A549 (cell line): ENCODE data around the gene GRIK4.

Experiments
- HOXA7 ChIP-seq: fragments of 250-450 bp; sonication (Bioruptor Pico); IDR thresholded peaks from 2 replicates; pipeline ENCODE4 v1.5.0; 2020; ENCODE audit warnings: mild to moderate bottlenecking, moderate library complexity
- RAD21 ChIP-seq, 2 experiments: fragments of >200 bp in 1 of 2; sonication (Bioruptor Twin) in 1 of 2; formaldehyde crosslinking in 1 of 2; IDR thresholded peaks in 1 of 2; conservative IDR thresholded peaks in 1 of 2; 2 replicates in 1 of 2; 3 replicates in 1 of 2; pipeline ENCODE4 v1.6.1; 2012 to 2018; ENCODE audit warnings: inconsistent platforms in 1 of 2
- RNF2 ChIP-seq: fragments of 200-600 bp; sonication (generic); IDR thresholded peaks from 2 replicates; pipeline ENCODE4 v1.6.1; 2016; ENCODE audit warnings: low read depth, mild to moderate bottlenecking, antibody characterized with exemption, moderate library complexity, borderline replicate concordance
- TF ChIP-seq, protein P1 (sequence below): fragments of 450-650 bp; IDR thresholded peaks from 2 replicates; pipeline ENCODE4 v1.6.1; 2014; ENCODE audit warnings: antibody characterized with exemption
- TF ChIP-seq, protein P2 (sequence below): fragments of >200 bp; sonication (Bioruptor Twin); formaldehyde crosslinking; IDR thresholded peaks from 3 replicates; pipeline ENCODE4 v1.5.1; 2016

DNA sequence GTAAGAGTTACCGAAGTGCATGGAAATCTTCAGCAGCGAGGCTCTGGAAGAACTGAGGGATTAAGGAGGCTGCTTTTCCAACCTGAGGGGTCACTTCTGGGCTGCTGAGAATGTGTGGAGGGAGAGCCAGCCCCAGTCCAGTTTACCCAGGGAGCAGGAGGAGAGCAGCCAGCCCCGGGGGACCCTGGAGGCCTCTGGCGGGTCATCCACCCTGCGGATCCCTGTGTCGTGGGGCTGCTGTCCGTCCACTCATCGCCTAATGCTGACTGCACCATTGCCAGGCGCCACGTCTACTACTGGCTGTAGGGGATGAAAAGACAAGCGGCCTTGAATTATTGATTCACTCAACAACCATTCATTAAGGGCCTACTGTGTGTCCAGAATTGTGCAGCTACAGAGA lies 283.6 kb downstream of the GRIK4 start:
- TF ChIP-seq RNF2 (no peak), RAD21 (conservative IDR thresholded peaks at IDR 0.05 in 1 of 2, IDR thresholded peaks at IDR 0.05 in 1 of 2) (no peak), HOXA7 (CRISPR knock-in tag) (no peak)
- TF ChIP-seq, protein P1, sequence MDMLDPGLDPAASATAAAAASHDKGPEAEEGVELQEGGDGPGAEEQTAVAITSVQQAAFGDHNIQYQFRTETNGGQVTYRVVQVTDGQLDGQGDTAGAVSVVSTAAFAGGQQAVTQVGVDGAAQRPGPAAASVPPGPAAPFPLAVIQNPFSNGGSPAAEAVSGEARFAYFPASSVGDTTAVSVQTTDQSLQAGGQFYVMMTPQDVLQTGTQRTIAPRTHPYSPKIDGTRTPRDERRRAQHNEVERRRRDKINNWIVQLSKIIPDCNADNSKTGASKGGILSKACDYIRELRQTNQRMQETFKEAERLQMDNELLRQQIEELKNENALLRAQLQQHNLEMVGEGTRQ: no peak
- TF ChIP-seq, protein P2, sequence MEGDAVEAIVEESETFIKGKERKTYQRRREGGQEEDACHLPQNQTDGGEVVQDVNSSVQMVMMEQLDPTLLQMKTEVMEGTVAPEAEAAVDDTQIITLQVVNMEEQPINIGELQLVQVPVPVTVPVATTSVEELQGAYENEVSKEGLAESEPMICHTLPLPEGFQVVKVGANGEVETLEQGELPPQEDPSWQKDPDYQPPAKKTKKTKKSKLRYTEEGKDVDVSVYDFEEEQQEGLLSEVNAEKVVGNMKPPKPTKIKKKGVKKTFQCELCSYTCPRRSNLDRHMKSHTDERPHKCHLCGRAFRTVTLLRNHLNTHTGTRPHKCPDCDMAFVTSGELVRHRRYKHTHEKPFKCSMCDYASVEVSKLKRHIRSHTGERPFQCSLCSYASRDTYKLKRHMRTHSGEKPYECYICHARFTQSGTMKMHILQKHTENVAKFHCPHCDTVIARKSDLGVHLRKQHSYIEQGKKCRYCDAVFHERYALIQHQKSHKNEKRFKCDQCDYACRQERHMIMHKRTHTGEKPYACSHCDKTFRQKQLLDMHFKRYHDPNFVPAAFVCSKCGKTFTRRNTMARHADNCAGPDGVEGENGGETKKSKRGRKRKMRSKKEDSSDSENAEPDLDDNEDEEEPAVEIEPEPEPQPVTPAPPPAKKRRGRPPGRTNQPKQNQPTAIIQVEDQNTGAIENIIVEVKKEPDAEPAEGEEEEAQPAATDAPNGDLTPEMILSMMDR: no peak
